ENCODE data around the gene TPST2.

- TF ChIP-seq CTCF (IDR thresholded peaks at IDR 0.05), result no peak
- TF ChIP-seq EP300 (IDR thresholded peaks at IDR 0.05), result no peak
Observed at GRCh38 chr22:26563022-26563421, 26.9 kb downstream of the TPST2 start.
